GM23338 (cell line): Measurements from ENCODE around the gene NRXN2. TPM values are rescaled to one million over a fixed set of nuclear protein-coding genes. Genes with fewer than 3 reads are reported as not detected.

ENCODE experiments used
- ATAC-seq: fragments of 200-7000 bp; cut with Tn5 transposase; 3 replicates; pipeline ENCODE4 v1.9.1; 2020
- DNase-seq: peaks from one replicate; pipeline ENCODE4 v3.0.0-alpha.2; 2015; ENCODE audit warnings: low spot score
- H2AFZ ChIP-seq: fragments of 200-600 bp; sonication (generic); 2 replicates; pipeline ENCODE4 v1.8.0; 2016; ENCODE audit warnings: antibody characterized with exemption, mild to moderate bottlenecking, moderate library complexity
- H3F3A ChIP-seq: fragments of 200-600 bp; sonication (generic); replicated peaks from 2 replicates; pipeline ENCODE4 v1.8.0; 2017; ENCODE audit warnings: antibody characterized with exemption, mixed run types, low read depth
- H3K27ac ChIP-seq: fragments of 200-600 bp; sonication (generic); 2 replicates; pipeline ENCODE4 v1.6.1; 2016; ENCODE audit warnings: low read depth
- H3K27me3 ChIP-seq: fragments of 200-600 bp; sonication (generic); 2 replicates; pipeline ENCODE4 v1.8.0; 2016; ENCODE audit warnings: mild to moderate bottlenecking, mixed run types, moderate library complexity; ENCODE audit not compliant: insufficient read depth
- H3K36me3 ChIP-seq: fragments of 200-600 bp; sonication (generic); 2 replicates; pipeline ENCODE4 v1.8.0; 2016; ENCODE audit warnings: mild to moderate bottlenecking; ENCODE audit not compliant: insufficient read depth
- H3K4me1 ChIP-seq: fragments of 200-600 bp; sonication (generic); 2 replicates; pipeline ENCODE4 v1.8.0; 2016; ENCODE audit warnings: mild to moderate bottlenecking, moderate library complexity; ENCODE audit not compliant: insufficient read depth
- H3K4me2 ChIP-seq: fragments of 200-600 bp; sonication (generic); 2 replicates; pipeline ENCODE4 v1.7.1; 2017; ENCODE audit warnings: mixed run types
- H3K4me3 ChIP-seq: fragments of 200-600 bp; sonication (generic); 2 replicates; pipeline ENCODE4 v1.6.1; 2016; ENCODE audit warnings: mixed run types
- H3K79me2 ChIP-seq: fragments of 200-600 bp; sonication (generic); replicated peaks from 2 replicates; pipeline ENCODE4 v1.8.0; 2017; ENCODE audit warnings: mild to moderate bottlenecking; ENCODE audit not compliant: insufficient read depth
- H3K9me2 ChIP-seq: fragments of 200-600 bp; sonication (generic); 2 replicates; pipeline ENCODE4 v1.8.0; 2017; ENCODE audit not compliant: insufficient read depth
- H4K20me1 ChIP-seq: fragments of 200-600 bp; sonication (generic); replicated peaks from 2 replicates; pipeline ENCODE4 v1.8.0; 2017; ENCODE audit warnings: mild to moderate bottlenecking; ENCODE audit not compliant: insufficient read depth
- H3K27ac Mint-ChIP-seq: 2 replicates; pipeline ENCODE4 v1.8.0; 2020; ENCODE audit warnings: inconsistent platforms, mild to moderate bottlenecking, moderate library complexity, mixed read lengths
- H3K27me3 Mint-ChIP-seq: 3 replicates; pipeline ENCODE4 v1.8.0; 2022; ENCODE audit warnings: low read depth, mild to moderate bottlenecking, moderate library complexity, mixed read lengths, inconsistent platforms; ENCODE audit not compliant: insufficient read depth, poor library complexity
- H3K36me3 Mint-ChIP-seq: 3 replicates; pipeline ENCODE4 v1.8.0; 2021; ENCODE audit warnings: low read depth, mild to moderate bottlenecking, inconsistent platforms, moderate library complexity, mixed read lengths
- H3K4me1 Mint-ChIP-seq: 3 replicates; pipeline ENCODE4 v1.8.0; 2020; ENCODE audit warnings: mild to moderate bottlenecking, inconsistent platforms, mixed read lengths
- H3K4me3 Mint-ChIP-seq: 3 replicates; pipeline ENCODE4 v1.8.0; 2021; ENCODE audit warnings: moderate library complexity, mild to moderate bottlenecking, inconsistent platforms, mixed read lengths
- H3K9me3 Mint-ChIP-seq: 3 replicates; pipeline ENCODE4 v1.8.0; 2020; ENCODE audit warnings: moderate library complexity, mild to moderate bottlenecking, inconsistent platforms, mixed read lengths
- CREB1 ChIP-seq: fragments of 250-450 bp; sonication (Bioruptor Pico); IDR thresholded peaks from 2 replicates; pipeline ENCODE4 v1.5.0; 2020; ENCODE audit warnings: low read depth, mild to moderate bottlenecking, moderate library complexity
- CTCF ChIP-seq, 2 experiments: fragments of 200-600 bp in 1 of 2; sonication (generic) in 1 of 2; conservative IDR thresholded peaks; 2 replicates each; pipeline versions ENCODE4 v1.5.1 to v1.6.1; 2016 to 2017; ENCODE audit warnings: antibody characterized with exemption in 2 of 2, low read depth in 2 of 2, mild to moderate bottlenecking in 2 of 2, moderate library complexity in 1 of 2
- EZH2 ChIP-seq: fragments of 200-600 bp; sonication (generic); IDR thresholded peaks from one replicate; pipeline ENCODE4 v1.8.0; 2017; ENCODE audit warnings: antibody characterized with exemption, mild to moderate bottlenecking, low read depth; ENCODE audit not compliant: unreplicated experiment
- EZH2phosphoT487 ChIP-seq: fragments of 200-600 bp; sonication (generic); IDR thresholded peaks from one replicate; pipeline ENCODE4 v1.8.1; 2018; ENCODE audit warnings: antibody characterized with exemption; ENCODE audit not compliant: unreplicated experiment
- JUNB ChIP-seq: IDR thresholded peaks from one replicate; pipeline ENCODE4 v1.6.1; 2016; ENCODE audit warnings: antibody characterized with exemption; ENCODE audit not compliant: unreplicated experiment
- POLR2AphosphoS5 ChIP-seq: IDR thresholded peaks from 2 replicates; pipeline ENCODE4 v1.6.1; 2016; ENCODE audit warnings: antibody characterized with exemption, low read depth
- REST ChIP-seq: IDR thresholded peaks from one replicate; pipeline ENCODE4 v1.6.1; 2018; ENCODE audit warnings: antibody characterized with exemption; ENCODE audit not compliant: unreplicated experiment
- ZNF114 ChIP-seq: fragments of 250-450 bp; sonication (Bioruptor Pico); IDR thresholded peaks from 2 replicates; pipeline ENCODE4 v1.5.0; 2020; ENCODE audit warnings: mild to moderate bottlenecking, moderate library complexity
- polyA plus RNA-seq: library from polyadenylated mRNA; unstranded; fragments of >200 nt; fragmentation: Nextera tagmentation; extraction: Ambion mirVana; gene quantifications from 2 replicates; pipeline ENCODE4 v1.2.1, GENCODE V29; 2016
- total RNA-seq: library from RNA; depleted of rRNA; stranded (reverse); fragments of >200 nt; shearing (Covaris generic); gene quantifications from 2 replicates; pipeline ENCODE4 v1.2.3, GENCODE V29; 2014

Gene NRXN2
- total and polyA plus RNA-seq, 2 experiments from 2014 or later, result 3.4 to 17.0 TPM

GRCh38 chr11:64661146-64661545 is 61.9 kb downstream of the NRXN2 start:
- no peaks in the 10 kb centered on the region for H3K4me1 ChIP-seq

More at GRCh38 chr11:64661146-64661545, 61.9 kb downstream of the NRXN2 start:
- Histone ChIP-seq H3K79me2 (no peaks in the 10 kb centered on the region), H2AFZ (no peak overlapping the region), H3K27ac (no peak overlapping the region), H3K36me3 (no peaks in the 10 kb centered on the region), H3K9me2 (no peaks in the 10 kb centered on the region), H3F3A (no peaks in the 10 kb centered on the region), H3K27me3 (no peaks in the 10 kb centered on the region), H4K20me1 (no peaks in the 10 kb centered on the region), H3K4me2 (no peak overlapping the region), H3K4me3 (no peak overlapping the region)
- H3K27me3 Mint-ChIP-seq, result peaks cover 6% of the 10 kb centered on the region
- TF ChIP-seq CTCF (conservative IDR thresholded peaks at IDR 0.05; ENCODE audit: low read depth in 2 of 2) (no peak), ZNF114 (CRISPR knock-in tag) (no peak), CREB1 (CRISPR knock-in tag) (no peak), EZH2phosphoT487 (no peak), REST (no peak), EZH2 (no peak), JUNB (no peak), POLR2AphosphoS5 (no peak)
- H3K9me3 Mint-ChIP-seq, result no peaks in the 10 kb centered on the region
- DNase-seq (no peak), ATAC-seq (no peak)
- H3K4me3 Mint-ChIP-seq, result no peak overlapping the region
- no peaks in the 10 kb centered on the region for H3K36me3 Mint-ChIP-seq
- peaks cover 11% of the 10 kb centered on the region for H3K4me1 Mint-ChIP-seq
- H3K27ac Mint-ChIP-seq, result no peak overlapping the region
